Measurements from ENCODE around the gene SPTBN5. TPM values are rescaled to one million over a fixed set of nuclear protein-coding genes. Genes with fewer than 3 reads are reported as not detected.

SPTBN5 gene
- total RNA-seq, 6 experiments from 2014 or later, result 0.16 to 0.34 (median 0.24) TPM

DNA sequence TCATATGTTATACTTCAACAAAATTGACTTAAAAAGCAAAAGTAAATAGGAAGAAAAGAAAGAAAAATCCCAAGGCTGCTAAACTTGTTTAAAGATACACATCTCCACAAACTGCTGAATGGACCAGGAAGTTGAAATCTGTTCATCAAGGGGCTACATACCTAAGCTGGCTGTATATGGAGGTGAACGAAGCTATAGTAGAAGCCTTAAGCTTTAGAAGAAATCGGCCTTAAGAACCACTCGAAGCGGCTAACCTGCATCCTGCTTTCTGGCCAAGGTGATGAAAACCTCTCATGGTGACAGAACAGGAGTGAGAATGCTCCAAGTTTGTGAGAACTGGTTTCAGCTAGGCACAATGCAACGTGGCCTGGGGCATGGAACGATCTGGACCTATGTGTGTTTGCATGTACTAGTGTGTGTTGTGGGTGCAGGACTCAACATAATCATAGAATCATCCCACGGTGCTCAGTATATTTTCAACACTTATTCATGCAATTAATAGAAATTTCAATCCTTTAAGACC, 31.3 kb upstream of the SPTBN5 start:
- H3K9me3 Mint-ChIP-seq, result no peaks in the 10 kb centered on the region
- H3K36me3 Mint-ChIP-seq (ENCODE audit: low read depth), result peaks cover 13% of the 10 kb centered on the region; the same call in 1 of the 2 replicates
- H3K4me1 Mint-ChIP-seq (ENCODE audit: low read depth), result peaks cover 56% of the 10 kb centered on the region
- H3K27ac Mint-ChIP-seq, result no peak overlapping the region
- no peak for DNase-seq
- TF ChIP-seq, protein P1, sequence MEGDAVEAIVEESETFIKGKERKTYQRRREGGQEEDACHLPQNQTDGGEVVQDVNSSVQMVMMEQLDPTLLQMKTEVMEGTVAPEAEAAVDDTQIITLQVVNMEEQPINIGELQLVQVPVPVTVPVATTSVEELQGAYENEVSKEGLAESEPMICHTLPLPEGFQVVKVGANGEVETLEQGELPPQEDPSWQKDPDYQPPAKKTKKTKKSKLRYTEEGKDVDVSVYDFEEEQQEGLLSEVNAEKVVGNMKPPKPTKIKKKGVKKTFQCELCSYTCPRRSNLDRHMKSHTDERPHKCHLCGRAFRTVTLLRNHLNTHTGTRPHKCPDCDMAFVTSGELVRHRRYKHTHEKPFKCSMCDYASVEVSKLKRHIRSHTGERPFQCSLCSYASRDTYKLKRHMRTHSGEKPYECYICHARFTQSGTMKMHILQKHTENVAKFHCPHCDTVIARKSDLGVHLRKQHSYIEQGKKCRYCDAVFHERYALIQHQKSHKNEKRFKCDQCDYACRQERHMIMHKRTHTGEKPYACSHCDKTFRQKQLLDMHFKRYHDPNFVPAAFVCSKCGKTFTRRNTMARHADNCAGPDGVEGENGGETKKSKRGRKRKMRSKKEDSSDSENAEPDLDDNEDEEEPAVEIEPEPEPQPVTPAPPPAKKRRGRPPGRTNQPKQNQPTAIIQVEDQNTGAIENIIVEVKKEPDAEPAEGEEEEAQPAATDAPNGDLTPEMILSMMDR (IDR thresholded peaks at IDR 0.05), result no peak
- no peaks in the 10 kb centered on the region for H3K27me3 Mint-ChIP-seq (ENCODE audit: insufficient read depth)
- H3K4me3 Mint-ChIP-seq, result no peak overlapping the region

DNA sequence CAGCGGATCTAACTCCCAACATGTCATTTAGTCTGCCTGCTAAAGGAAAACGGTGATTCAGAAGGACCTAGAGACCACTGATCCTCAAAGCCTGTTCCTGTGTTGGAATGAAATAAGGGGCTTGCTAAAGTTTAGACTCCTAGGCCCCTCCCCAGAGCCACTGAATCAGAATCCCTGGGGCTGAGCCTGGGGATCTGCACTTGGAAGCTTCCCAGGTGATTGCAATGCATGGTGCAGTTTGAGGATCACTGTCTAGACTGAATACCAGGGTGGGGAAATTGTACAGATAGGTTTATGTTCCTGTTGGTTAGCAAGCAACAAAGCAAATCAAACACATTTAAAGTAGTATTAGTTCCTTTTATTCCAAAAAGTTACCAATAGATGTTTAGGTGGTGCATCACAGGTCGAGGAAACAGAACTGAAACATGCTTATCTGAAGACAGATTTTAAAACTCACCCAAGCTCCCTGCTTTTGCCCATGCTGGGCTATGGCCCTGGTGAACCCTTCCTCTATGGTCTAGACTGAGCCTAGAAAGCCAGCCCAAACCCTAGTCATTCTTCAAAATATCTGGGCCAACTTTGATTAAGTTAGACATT, 29.6 kb upstream of the SPTBN5 start:
- TF ChIP-seq, protein P1 (IDR thresholded peaks at IDR 0.05), result no peak
- H3K4me1 Mint-ChIP-seq (ENCODE audit: low read depth), result peaks cover 53% of the 10 kb centered on the region
- H3K27ac Mint-ChIP-seq, result no peak overlapping the region
- no peak overlapping the region for H3K4me3 Mint-ChIP-seq
- H3K36me3 Mint-ChIP-seq (ENCODE audit: low read depth), result peaks cover 25% of the 10 kb centered on the region
- no peak for DNase-seq
- no peaks in the 10 kb centered on the region for H3K27me3 Mint-ChIP-seq (ENCODE audit: insufficient read depth)
- no peaks in the 10 kb centered on the region for H3K9me3 Mint-ChIP-seq

DNA sequence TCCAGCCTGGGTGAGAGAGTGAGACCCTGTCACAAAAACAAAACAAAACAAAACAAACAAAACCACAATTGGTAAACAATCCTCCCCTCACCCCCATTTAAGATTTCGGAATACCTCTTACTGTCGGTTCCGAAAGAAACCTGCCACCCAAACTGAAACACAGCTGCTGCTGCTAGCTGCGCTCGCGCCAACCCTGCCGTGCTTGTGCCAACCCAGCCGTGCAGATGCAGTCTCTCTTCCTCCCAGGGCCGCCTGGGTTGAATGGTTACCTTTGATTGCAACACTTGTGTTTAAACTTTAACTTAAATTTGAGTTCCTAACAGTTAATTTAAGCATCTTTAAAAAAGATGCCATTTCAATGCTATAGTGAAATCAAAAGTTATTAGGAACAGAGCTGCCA, 28.5 kb upstream of the SPTBN5 start:
- no peak for DNase-seq
- peaks cover 2% of the 10 kb centered on the region; the same call in 1 of the 2 replicates for H3K27me3 Mint-ChIP-seq (ENCODE audit: insufficient read depth)
- no peak overlapping the region for H3K27ac Mint-ChIP-seq
- TF ChIP-seq, protein P1 (IDR thresholded peaks at IDR 0.05), result no peak
- no peak overlapping the region for H3K4me3 Mint-ChIP-seq
- H3K4me1 Mint-ChIP-seq (ENCODE audit: low read depth), result peaks cover 53% of the 10 kb centered on the region
- peaks cover 25% of the 10 kb centered on the region for H3K36me3 Mint-ChIP-seq (ENCODE audit: low read depth)
- H3K9me3 Mint-ChIP-seq, result no peaks in the 10 kb centered on the region

DNA sequence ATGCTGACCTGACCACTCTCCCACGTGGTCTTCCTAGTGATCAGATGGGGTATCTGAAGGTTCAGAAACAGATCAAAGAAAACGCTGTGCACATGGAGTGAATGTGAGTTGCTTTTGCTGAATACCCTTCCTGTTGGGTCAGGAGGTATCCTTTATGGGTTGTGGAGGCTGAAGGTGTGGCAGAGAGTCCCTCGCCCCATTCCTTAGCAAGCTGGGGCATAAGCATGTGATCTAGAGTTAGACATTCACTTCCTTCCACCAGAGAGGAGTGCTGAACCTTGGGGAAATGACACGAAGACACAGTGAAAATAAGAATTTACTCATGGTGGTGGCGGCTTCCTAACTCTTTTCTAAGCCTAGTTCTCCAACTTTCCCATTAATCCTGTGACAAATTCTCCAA, 27.8 kb upstream of the SPTBN5 start:
- TF ChIP-seq, protein P1 (IDR thresholded peaks at IDR 0.05), result no peak
- Mint-ChIP-seq H3K36me3 (ENCODE audit: low read depth) (peaks cover 25% of the 10 kb centered on the region), H3K27me3 (ENCODE audit: insufficient read depth) (peaks cover 2% of the 10 kb centered on the region; the same call in 1 of the 2 replicates), H3K27ac (no peak overlapping the region), H3K4me1 (ENCODE audit: low read depth) (peaks cover 52% of the 10 kb centered on the region), H3K9me3 (no peaks in the 10 kb centered on the region), H3K4me3 (no peak overlapping the region)
- no peak for DNase-seq

DNA sequence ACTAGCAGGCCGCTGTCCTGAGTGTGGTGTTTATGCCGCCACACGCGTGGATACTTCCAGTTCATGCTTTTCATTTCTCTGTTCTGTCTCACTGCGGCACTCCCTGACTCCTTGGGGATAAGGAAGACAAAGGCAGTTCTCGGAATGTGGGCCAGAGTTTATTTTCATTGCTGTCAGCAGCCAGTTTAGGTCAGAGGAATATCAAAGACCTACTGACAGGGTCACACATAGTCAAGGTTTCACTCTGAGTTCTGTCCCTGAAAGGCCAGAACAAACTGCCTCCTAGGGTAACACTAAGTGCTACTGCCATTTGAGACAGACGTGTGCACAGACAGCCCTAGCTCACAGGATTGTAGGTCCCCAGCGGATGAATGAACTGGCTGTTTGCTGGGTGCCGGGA, 27.3 kb upstream of the SPTBN5 start:
- no peak for DNase-seq
- Mint-ChIP-seq H3K4me1 (ENCODE audit: low read depth) (peaks cover 52% of the 10 kb centered on the region), H3K27me3 (ENCODE audit: insufficient read depth) (peaks cover 2% of the 10 kb centered on the region; the same call in 1 of the 2 replicates), H3K36me3 (ENCODE audit: low read depth) (peaks cover 25% of the 10 kb centered on the region), H3K9me3 (no peaks in the 10 kb centered on the region), H3K27ac (no peak overlapping the region), H3K4me3 (no peak overlapping the region)
- TF ChIP-seq, protein P1 (IDR thresholded peaks at IDR 0.05), result no peak
